Measurements from ENCODE around the gene RBMS1.

GRCh38 chr2:160289831-160290230, 203.8 kb downstream of the RBMS1 start:
- TF ChIP-seq CTCF (optimal IDR thresholded peaks at IDR 0.05 in 1 of 3, IDR thresholded peaks at IDR 0.05 in 1 of 3, conservative IDR thresholded peaks at IDR 0.05 in 1 of 3; ENCODE audit: extremely low read depth in 1 of 3, insufficient read depth in 2 of 3, low read length in 3 of 3) (no peak), EZH2 (IDR thresholded peaks at IDR 0.05; ENCODE audit: low read length) (no peak)

Measured in keratinocyte (primary cell).